ENCODE measurements around the gene SSU72. TPM values are rescaled to one million over a fixed set of nuclear protein-coding genes. Genes with fewer than 3 reads are reported as not detected.
A peak's percentile ranks its signal among the peaks of the same experiment; 100 is the strongest.

Gene SSU72
- total RNA-seq, 1 experiment from 2014 or later, result 217 TPM

- in situ Hi-C loops (cut with HindIII; ENCODE audit: low pct_unique_long_range_greater_than_20kb, low sequenced_read_pairs), result no loop called here
- DNase-seq (ENCODE audit: low read depth, low spot score), result no peak
- no TSS peak for BruUV-seq (replicated peaks)
- Histone ChIP-seq H3K27ac (ENCODE audit: low read length) (peak overlapping the region; percentile 31; the same call in 1 of the 2 replicates), H3K9me3 (ENCODE audit: control insufficient read depth, insufficient read depth, low read depth, low read length) (no peaks in the 10 kb centered on the region), H3K4me3 (ENCODE audit: low read depth in 2 of 2, low read length in 2 of 2) (no peak overlapping the region), H3K4me1 (ENCODE audit: control insufficient read depth, insufficient read depth, low read length) (peaks cover 9% of the 10 kb centered on the region), H3K36me3 (ENCODE audit: control insufficient read depth, insufficient read depth, low read length) (peaks cover 11% of the 10 kb centered on the region), H3K27me3 (ENCODE audit: control insufficient read depth, insufficient read depth, low read length) (no peaks in the 10 kb centered on the region)
- TF ChIP-seq TCF7L2 (IDR thresholded peaks at IDR 0.05; ENCODE audit: low read depth, low read length) (no peak), SIN3A (IDR thresholded peaks at IDR 0.05; ENCODE audit: borderline replicate concordance, insufficient read depth, low read depth, low read length) (no peak)
- ATAC-seq, result no peak
- ChIA-PET CTCF (no interaction called here), POLR2A (no interaction called here)
- intact Hi-C loops (cut with micrococcal nuclease; ENCODE audit: unreplicated experiment), result no loop called here
These were observed 9.3 kb downstream of the SSU72 start for GRCh38 chr1:1565340-1565739.

- intact Hi-C loops (cut with micrococcal nuclease; ENCODE audit: unreplicated experiment), result no loop called here
- BruUV-seq (replicated peaks), result TSS peak; percentile 5
- TF ChIP-seq TCF7L2 (IDR thresholded peaks at IDR 0.05; ENCODE audit: low read depth, low read length) (no peak), POLR2AphosphoS5 (IDR thresholded peaks at IDR 0.05; ENCODE audit: low read depth, low read length) (no peak), CTCF (IDR thresholded peaks at IDR 0.05) (no peak), SIN3A (IDR thresholded peaks at IDR 0.05; ENCODE audit: borderline replicate concordance, insufficient read depth, low read depth, low read length) (no peak), REST (IDR thresholded peaks at IDR 0.05; ENCODE audit: insufficient read depth in 1 of 2, low read depth in 2 of 2, low read length in 1 of 2) (no peak)
- ATAC-seq (no peak), DNase-seq (ENCODE audit: low read depth, low spot score) (no peak)
- H3K4me3 ChIP-seq (ENCODE audit: low read depth in 2 of 2, low read length in 2 of 2), result no peak overlapping the region
- H3K27me3 ChIP-seq (ENCODE audit: control insufficient read depth, insufficient read depth, low read length), result no peaks in the 10 kb centered on the region
- in situ Hi-C loops (cut with HindIII; ENCODE audit: low pct_unique_long_range_greater_than_20kb, low sequenced_read_pairs), result no loop called here
- POLR2A ChIA-PET, result interaction anchor here (0.6 kb wide), 1 partner anchor 66 kb away, joined by 6 read pairs; no protein-coding TSS in a partner anchor
- H3K4me1 ChIP-seq (ENCODE audit: control insufficient read depth, insufficient read depth, low read length), result peaks cover under 1% of the 10 kb centered on the region; the same call in 1 of the 2 replicates
- H3K9me3 ChIP-seq (ENCODE audit: control insufficient read depth, insufficient read depth, low read depth, low read length), result no peaks in the 10 kb centered on the region
- peaks cover 10% of the 10 kb centered on the region for H3K36me3 ChIP-seq (ENCODE audit: control insufficient read depth, insufficient read depth, low read length)
- CTCF ChIA-PET, result no interaction called here
- no peak overlapping the region for H3K27ac ChIP-seq (ENCODE audit: low read length)
These were observed 10.4 kb downstream of the SSU72 start for GRCh38 chr1:1564268-1564667.

- intact Hi-C loops (cut with micrococcal nuclease; ENCODE audit: unreplicated experiment) (no loop called here), in situ Hi-C loops (cut with HindIII; ENCODE audit: low pct_unique_long_range_greater_than_20kb, low sequenced_read_pairs) (no loop called here)
- CTCF ChIA-PET, result no interaction called here
- POLR2A ChIA-PET, result no interaction called here
- Histone ChIP-seq H3K27ac (ENCODE audit: low read length) (no peak overlapping the region), H3K27me3 (ENCODE audit: control insufficient read depth, insufficient read depth, low read length) (no peaks in the 10 kb centered on the region), H3K9me3 (ENCODE audit: control insufficient read depth, insufficient read depth, low read depth, low read length) (no peaks in the 10 kb centered on the region), H3K4me3 (ENCODE audit: low read depth in 2 of 2, low read length in 2 of 2) (no peak overlapping the region), H3K36me3 (ENCODE audit: control insufficient read depth, insufficient read depth, low read length) (peaks cover 10% of the 10 kb centered on the region), H3K4me1 (ENCODE audit: control insufficient read depth, insufficient read depth, low read length) (no peaks in the 10 kb centered on the region; the same call in 1 of the 2 replicates)
- no TSS peak for BruUV-seq (replicated peaks)
- DNase-seq (ENCODE audit: low read depth, low spot score) (no peak), ATAC-seq (no peak)
- TF ChIP-seq TCF7L2 (IDR thresholded peaks at IDR 0.05; ENCODE audit: low read depth, low read length) (no peak), CTCF (IDR thresholded peaks at IDR 0.05) (no peak), SIN3A (IDR thresholded peaks at IDR 0.05; ENCODE audit: borderline replicate concordance, insufficient read depth, low read depth, low read length) (no peak), REST (IDR thresholded peaks at IDR 0.05; ENCODE audit: insufficient read depth in 1 of 2, low read depth in 2 of 2, low read length in 1 of 2) (no peak), POLR2AphosphoS5 (IDR thresholded peaks at IDR 0.05; ENCODE audit: low read depth, low read length) (no peak)
These were observed 11.0 kb downstream of the SSU72 start for GRCh38 chr1:1563688-1564087.

Data from Panc1 (cell line).